ENCODE measurements around the gene NFYA. TPM values are rescaled to one million over a fixed set of nuclear protein-coding genes. Genes with fewer than 3 reads are reported as not detected.

NFYA gene
- total RNA-seq, 1 experiment from 2014 or later: 28.7 TPM

GRCh38 chr6:41061196-41061726 is 11.5 kb upstream of the NFYA start:
- Histone ChIP-seq H3K27me3 (ENCODE audit: insufficient read depth, low read length) (no peaks in the 10 kb centered on the region), H3K36me3 (ENCODE audit: control insufficient read depth in 1 of 2, insufficient read depth in 2 of 2, low read length in 2 of 2) (peaks cover 0 to 10% of the 10 kb centered on the region in 2 experiments; a peak in 2 of 4 replicates), H3K27ac (ENCODE audit: low read depth, low read length) (no peak overlapping the region), H3K9me3 (ENCODE audit: control insufficient read depth in 1 of 2, insufficient read depth in 1 of 2, low read depth in 1 of 2, low read length in 2 of 2) (no peaks in the 10 kb centered on the region), H4K20me1 (ENCODE audit: insufficient read depth) (no peaks in the 10 kb centered on the region), H3K79me2 (ENCODE audit: insufficient read depth, low read length) (no peaks in the 10 kb centered on the region), H3K4me1 (ENCODE audit: control insufficient read depth in 1 of 2, insufficient read depth in 2 of 2, low read length in 2 of 2) (peaks cover 0 to 17% of the 10 kb centered on the region in 2 experiments; a peak in 1 of 4 replicates), H3K4me3 (replicated peaks in 1 of 2; ENCODE audit: low read depth in 1 of 2, low read length in 2 of 2) (no peak overlapping the region), H3K9ac (ENCODE audit: low read length) (no peak overlapping the region), H2AFZ (ENCODE audit: low read depth, low read length, poor library complexity, severe bottlenecking) (no peak overlapping the region), H3K4me2 (ENCODE audit: low read length) (no peak overlapping the region), H3K9me2 (ENCODE audit: insufficient read depth) (no peaks in the 10 kb centered on the region)
- DNase-seq (ENCODE audit: low read depth, low spot score): no peak
- TF ChIP-seq, protein P1, sequence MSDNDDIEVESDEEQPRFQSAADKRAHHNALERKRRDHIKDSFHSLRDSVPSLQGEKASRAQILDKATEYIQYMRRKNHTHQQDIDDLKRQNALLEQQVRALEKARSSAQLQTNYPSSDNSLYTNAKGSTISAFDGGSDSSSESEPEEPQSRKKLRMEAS (IDR thresholded peaks at IDR 0.05): no peak
- TF ChIP-seq CEBPB (IDR thresholded peaks at IDR 0.05; ENCODE audit: low read depth): no peak
- TF ChIP-seq CBX3 (IDR thresholded peaks at IDR 0.05; ENCODE audit: low read depth): no peak
- CTCF ChIA-PET: no interaction called here
- POLR2A ChIA-PET: no interaction called here
- no TSS peak for BruUV-seq (replicated peaks)
- intact Hi-C loops (cut with micrococcal nuclease): no loop called here
- RAD21 ChIA-PET (ENCODE audit: low non-redundant PET in 1 of 2, low total read pairs in 2 of 2, uncharacterized antibody in 2 of 2, unreplicated experiment in 2 of 2): interaction anchor here in 1 of 2 experiments (0.6 kb wide), 1 partner anchor 689 kb away, joined by 3 read pairs; no protein-coding TSS in a partner anchor
- ATAC-seq: no peak

GRCh38 chr6:41062056-41062455 is 10.7 kb upstream of the NFYA start:
- TF ChIP-seq EGR1 (IDR thresholded peaks at IDR 0.05; ENCODE audit: low read depth): no peak
- TF ChIP-seq SRF (IDR thresholded peaks at IDR 0.05; ENCODE audit: low read depth): no peak
- TF ChIP-seq, protein P1 (IDR thresholded peaks at IDR 0.05): no peak
- no peak for TF ChIP-seq EZH2phosphoT487 (IDR thresholded peaks at IDR 0.05; ENCODE audit: borderline replicate concordance)
- TF ChIP-seq, protein P2, sequence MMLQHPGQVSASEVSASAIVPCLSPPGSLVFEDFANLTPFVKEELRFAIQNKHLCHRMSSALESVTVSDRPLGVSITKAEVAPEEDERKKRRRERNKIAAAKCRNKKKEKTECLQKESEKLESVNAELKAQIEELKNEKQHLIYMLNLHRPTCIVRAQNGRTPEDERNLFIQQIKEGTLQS (IDR thresholded peaks at IDR 0.05): no peak
- TF ChIP-seq SP1 (IDR thresholded peaks at IDR 0.05; ENCODE audit: low read depth): no peak
- TF ChIP-seq, protein P3, sequence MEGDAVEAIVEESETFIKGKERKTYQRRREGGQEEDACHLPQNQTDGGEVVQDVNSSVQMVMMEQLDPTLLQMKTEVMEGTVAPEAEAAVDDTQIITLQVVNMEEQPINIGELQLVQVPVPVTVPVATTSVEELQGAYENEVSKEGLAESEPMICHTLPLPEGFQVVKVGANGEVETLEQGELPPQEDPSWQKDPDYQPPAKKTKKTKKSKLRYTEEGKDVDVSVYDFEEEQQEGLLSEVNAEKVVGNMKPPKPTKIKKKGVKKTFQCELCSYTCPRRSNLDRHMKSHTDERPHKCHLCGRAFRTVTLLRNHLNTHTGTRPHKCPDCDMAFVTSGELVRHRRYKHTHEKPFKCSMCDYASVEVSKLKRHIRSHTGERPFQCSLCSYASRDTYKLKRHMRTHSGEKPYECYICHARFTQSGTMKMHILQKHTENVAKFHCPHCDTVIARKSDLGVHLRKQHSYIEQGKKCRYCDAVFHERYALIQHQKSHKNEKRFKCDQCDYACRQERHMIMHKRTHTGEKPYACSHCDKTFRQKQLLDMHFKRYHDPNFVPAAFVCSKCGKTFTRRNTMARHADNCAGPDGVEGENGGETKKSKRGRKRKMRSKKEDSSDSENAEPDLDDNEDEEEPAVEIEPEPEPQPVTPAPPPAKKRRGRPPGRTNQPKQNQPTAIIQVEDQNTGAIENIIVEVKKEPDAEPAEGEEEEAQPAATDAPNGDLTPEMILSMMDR (IDR thresholded peaks at IDR 0.05 in 2 of 3, conservative IDR thresholded peaks at IDR 0.05 in 1 of 3; ENCODE audit: borderline replicate concordance in 1 of 3, insufficient read depth in 1 of 3, low read depth in 2 of 3, low read length in 2 of 3): no peak
- ChIA-PET CTCF (no interaction called here), RAD21 (ENCODE audit: low non-redundant PET in 1 of 2, low total read pairs in 2 of 2, uncharacterized antibody in 2 of 2, unreplicated experiment in 2 of 2) (no interaction called here), POLR2A (no interaction called here)
- BruUV-seq (replicated peaks): no TSS peak
- Histone ChIP-seq H3K9me3 (ENCODE audit: control insufficient read depth in 1 of 2, insufficient read depth in 1 of 2, low read depth in 1 of 2, low read length in 2 of 2) (no peaks in the 10 kb centered on the region), H3K27ac (ENCODE audit: low read depth, low read length) (no peak overlapping the region), H3K36me3 (ENCODE audit: control insufficient read depth in 1 of 2, insufficient read depth in 2 of 2, low read length in 2 of 2) (peaks cover 0 to 10% of the 10 kb centered on the region in 2 experiments; a peak in 2 of 4 replicates), H4K20me1 (ENCODE audit: insufficient read depth) (no peaks in the 10 kb centered on the region), H3K79me2 (ENCODE audit: insufficient read depth, low read length) (no peaks in the 10 kb centered on the region), H3K4me1 (ENCODE audit: control insufficient read depth in 1 of 2, insufficient read depth in 2 of 2, low read length in 2 of 2) (peaks cover 0 to 17% of the 10 kb centered on the region in 2 experiments; a peak in 1 of 4 replicates), H3K4me2 (ENCODE audit: low read length) (no peak overlapping the region), H3K9me2 (ENCODE audit: insufficient read depth) (no peaks in the 10 kb centered on the region), H2AFZ (ENCODE audit: low read depth, low read length, poor library complexity, severe bottlenecking) (no peak overlapping the region), H3K9ac (ENCODE audit: low read length) (no peak overlapping the region), H3K27me3 (ENCODE audit: insufficient read depth, low read length) (no peaks in the 10 kb centered on the region), H3K4me3 (replicated peaks in 1 of 2; ENCODE audit: low read depth in 1 of 2, low read length in 2 of 2) (no peak overlapping the region)
- ATAC-seq: no peak
- intact Hi-C loops (cut with micrococcal nuclease): no loop called here
- DNase-seq (ENCODE audit: low read depth, low spot score): no peak

All from HCT116 (cell line).